Neural progenitor cell (in vitro differentiated cells): ENCODE measurements around the gene C5AR2. TPM values are rescaled to one million over a fixed set of nuclear protein-coding genes. Genes with fewer than 3 reads are reported as not detected.

Experiments used
- DNase-seq: peaks from one replicate; pipeline ENCODE4 v3.0.0-alpha.2; 2016; ENCODE audit warnings: low spot score
- H2AFZ ChIP-seq: fragments of 200-600 bp; sonication (generic); replicated peaks from 2 replicates; pipeline ENCODE4 v1.6.1; 2016; ENCODE audit warnings: antibody characterized with exemption
- H3F3A ChIP-seq: fragments of 200-600 bp; sonication (generic); 2 replicates; pipeline ENCODE4 v1.6.1; 2016; ENCODE audit warnings: antibody characterized with exemption, low read depth
- H3K27ac ChIP-seq: fragments of 200-600 bp; sonication (generic); 2 replicates; pipeline ENCODE4 v1.5.1; 2016; ENCODE audit warnings: mild to moderate bottlenecking
- H3K27me3 ChIP-seq: fragments of 200-600 bp; sonication (generic); 2 replicates; pipeline ENCODE4 v1.6.1; 2016; ENCODE audit warnings: mild to moderate bottlenecking, moderate library complexity
- H3K36me3 ChIP-seq: fragments of 200-600 bp; sonication (generic); 2 replicates; pipeline ENCODE4 v1.5.1; 2016
- H3K4me1 ChIP-seq: fragments of 200-600 bp; sonication (generic); 2 replicates; pipeline ENCODE4 v1.6.1; 2016; ENCODE audit warnings: mixed run types
- H3K4me2 ChIP-seq: fragments of 200-600 bp; sonication (generic); 2 replicates; pipeline ENCODE4 v1.6.1; 2016
- H3K4me3 ChIP-seq: fragments of 200-600 bp; sonication (generic); 2 replicates; pipeline ENCODE4 v1.5.1; 2016
- H3K79me2 ChIP-seq: fragments of 200-600 bp; sonication (generic); 2 replicates; pipeline ENCODE4 v1.6.1; 2016; ENCODE audit warnings: low read depth
- H3K9ac ChIP-seq: fragments of 200-600 bp; sonication (generic); 2 replicates; pipeline ENCODE4 v1.6.1; 2016
- H3K9me3 ChIP-seq: fragments of 200-600 bp; sonication (generic); 2 replicates; pipeline ENCODE4 v1.5.1; 2016; ENCODE audit warnings: low read depth
- H4K20me1 ChIP-seq: fragments of 200-600 bp; sonication (generic); 2 replicates; pipeline ENCODE4 v1.6.1; 2016; ENCODE audit warnings: low read depth
- H3K27ac Mint-ChIP-seq: 3 replicates; pipeline ENCODE4 v1.8.0; 2021; ENCODE audit warnings: mixed read lengths
- H3K27me3 Mint-ChIP-seq: 2 replicates; pipeline ENCODE4 v1.8.0; 2022; ENCODE audit warnings: low read depth, mild to moderate bottlenecking, inconsistent platforms, moderate library complexity, mixed read lengths; ENCODE audit not compliant: insufficient read depth
- H3K36me3 Mint-ChIP-seq: 3 replicates; pipeline ENCODE4 v1.8.0; 2021; ENCODE audit warnings: mixed read lengths
- H3K4me1 Mint-ChIP-seq: 3 replicates; pipeline ENCODE4 v1.8.0; 2021; ENCODE audit warnings: mixed read lengths
- H3K4me3 Mint-ChIP-seq: 3 replicates; pipeline ENCODE4 v1.8.0; 2021; ENCODE audit warnings: mild to moderate bottlenecking, moderate library complexity, mixed read lengths
- H3K9me3 Mint-ChIP-seq: 3 replicates; pipeline ENCODE4 v1.8.0; 2020; ENCODE audit warnings: mixed read lengths
- EZH2 ChIP-seq: fragments of 200-600 bp; sonication (generic); IDR thresholded peaks from 2 replicates; pipeline ENCODE4 v1.6.1; 2017; ENCODE audit warnings: antibody characterized with exemption, mild to moderate bottlenecking, moderate library complexity
- EZH2phosphoT487 ChIP-seq: fragments of 200-600 bp; sonication (generic); IDR thresholded peaks from 2 replicates; pipeline ENCODE4 v1.6.1; 2017; ENCODE audit warnings: antibody characterized with exemption
- total RNA-seq: library from RNA; depleted of rRNA; stranded (reverse); fragments of >200 nt; gene quantifications from 2 replicates; pipeline ENCODE4 v1.2.3, GENCODE V29; 2015; ENCODE audit warnings: low replicate concordance
- TF ChIP-seq, protein P1 (sequence below): fragments of 200-600 bp; sonication (generic); IDR thresholded peaks from 2 replicates; pipeline ENCODE4 v1.5.1; 2017; ENCODE audit warnings: antibody characterized with exemption, mild to moderate bottlenecking

The C5AR2 gene
- total RNA-seq, 1 donor from 2014 or later = not detected

DNA sequence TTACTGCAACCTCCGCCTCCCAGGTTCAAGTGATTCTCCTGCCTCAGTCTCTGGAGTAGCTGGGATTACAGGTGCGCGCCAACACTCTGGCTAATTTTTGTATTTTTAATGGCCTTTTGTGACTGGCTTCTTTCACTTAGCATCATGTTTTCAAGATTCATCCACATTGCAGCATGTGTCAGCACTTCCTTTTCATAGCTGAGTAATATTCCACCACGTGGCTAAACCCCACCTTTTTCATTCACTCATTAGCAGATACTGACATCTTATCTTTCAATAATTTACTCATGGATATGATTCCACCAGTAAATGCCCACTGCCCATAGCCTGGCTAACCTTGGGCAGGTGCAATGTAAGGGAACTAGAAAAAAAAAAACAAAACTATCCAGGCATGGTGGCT, 15.5 kb upstream of the C5AR2 start:
- Histone ChIP-seq H2AFZ (no peak overlapping the region), H3K4me3 (no peak overlapping the region), H3K36me3 (no peaks in the 10 kb centered on the region), H3K79me2 (no peaks in the 10 kb centered on the region), H3K4me1 (no peaks in the 10 kb centered on the region), H3K4me2 (no peak overlapping the region), H4K20me1 (no peaks in the 10 kb centered on the region), H3K9me3 (no peaks in the 10 kb centered on the region), H3K9ac (no peak overlapping the region), H3F3A (no peaks in the 10 kb centered on the region), H3K27ac (no peak overlapping the region), H3K27me3 (no peaks in the 10 kb centered on the region)
- no peaks in the 10 kb centered on the region for H3K9me3 Mint-ChIP-seq
- DNase-seq = no peak
- no peak overlapping the region for H3K4me3 Mint-ChIP-seq
- no peaks in the 10 kb centered on the region for H3K36me3 Mint-ChIP-seq
- H3K27ac Mint-ChIP-seq = no peak overlapping the region
- H3K27me3 Mint-ChIP-seq = peaks cover 9% of the 10 kb centered on the region
- no peaks in the 10 kb centered on the region for H3K4me1 Mint-ChIP-seq
- TF ChIP-seq, protein P1, sequence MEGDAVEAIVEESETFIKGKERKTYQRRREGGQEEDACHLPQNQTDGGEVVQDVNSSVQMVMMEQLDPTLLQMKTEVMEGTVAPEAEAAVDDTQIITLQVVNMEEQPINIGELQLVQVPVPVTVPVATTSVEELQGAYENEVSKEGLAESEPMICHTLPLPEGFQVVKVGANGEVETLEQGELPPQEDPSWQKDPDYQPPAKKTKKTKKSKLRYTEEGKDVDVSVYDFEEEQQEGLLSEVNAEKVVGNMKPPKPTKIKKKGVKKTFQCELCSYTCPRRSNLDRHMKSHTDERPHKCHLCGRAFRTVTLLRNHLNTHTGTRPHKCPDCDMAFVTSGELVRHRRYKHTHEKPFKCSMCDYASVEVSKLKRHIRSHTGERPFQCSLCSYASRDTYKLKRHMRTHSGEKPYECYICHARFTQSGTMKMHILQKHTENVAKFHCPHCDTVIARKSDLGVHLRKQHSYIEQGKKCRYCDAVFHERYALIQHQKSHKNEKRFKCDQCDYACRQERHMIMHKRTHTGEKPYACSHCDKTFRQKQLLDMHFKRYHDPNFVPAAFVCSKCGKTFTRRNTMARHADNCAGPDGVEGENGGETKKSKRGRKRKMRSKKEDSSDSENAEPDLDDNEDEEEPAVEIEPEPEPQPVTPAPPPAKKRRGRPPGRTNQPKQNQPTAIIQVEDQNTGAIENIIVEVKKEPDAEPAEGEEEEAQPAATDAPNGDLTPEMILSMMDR = no peak
- TF ChIP-seq EZH2 (no peak), EZH2phosphoT487 (no peak)

DNA sequence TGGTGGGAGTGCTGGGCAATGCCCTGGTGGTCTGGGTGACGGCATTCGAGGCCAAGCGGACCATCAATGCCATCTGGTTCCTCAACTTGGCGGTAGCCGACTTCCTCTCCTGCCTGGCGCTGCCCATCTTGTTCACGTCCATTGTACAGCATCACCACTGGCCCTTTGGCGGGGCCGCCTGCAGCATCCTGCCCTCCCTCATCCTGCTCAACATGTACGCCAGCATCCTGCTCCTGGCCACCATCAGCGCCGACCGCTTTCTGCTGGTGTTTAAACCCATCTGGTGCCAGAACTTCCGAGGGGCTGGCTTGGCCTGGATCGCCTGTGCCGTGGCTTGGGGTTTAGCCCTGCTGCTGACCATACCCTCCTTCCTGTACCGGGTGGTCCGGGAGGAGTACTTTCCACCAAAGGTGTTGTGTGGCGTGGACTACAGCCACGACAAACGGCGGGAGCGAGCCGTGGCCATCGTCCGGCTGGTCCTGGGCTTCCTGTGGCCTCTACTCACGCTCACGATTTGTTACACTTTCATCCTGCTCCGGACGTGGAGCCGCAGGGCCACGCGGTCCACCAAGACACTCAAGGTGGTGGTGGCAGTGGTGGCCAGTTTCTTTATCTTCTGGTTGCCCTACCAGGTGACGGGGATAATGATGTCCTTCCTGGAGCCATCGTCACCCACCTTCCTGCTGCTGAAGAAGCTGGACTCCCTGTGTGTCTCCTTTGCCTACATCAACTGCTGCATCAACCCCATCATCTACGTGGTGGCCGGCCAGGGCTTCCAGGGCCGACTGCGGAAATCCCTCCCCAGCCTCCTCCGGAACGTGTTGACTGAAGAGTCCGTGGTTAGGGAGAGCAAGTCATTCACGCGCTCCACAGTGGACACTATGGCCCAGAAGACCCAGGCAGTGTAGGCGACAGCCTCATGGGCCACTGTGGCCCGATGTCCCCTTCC, 11.8 kb upstream of the C5AR2 start:
- Histone ChIP-seq H3K4me3 (no peak overlapping the region), H3K79me2 (no peaks in the 10 kb centered on the region), H3F3A (no peaks in the 10 kb centered on the region), H3K4me1 (no peaks in the 10 kb centered on the region), H3K27me3 (no peaks in the 10 kb centered on the region), H3K36me3 (no peaks in the 10 kb centered on the region), H3K4me2 (no peak overlapping the region), H3K9ac (no peak overlapping the region), H3K9me3 (no peaks in the 10 kb centered on the region), H3K27ac (no peak overlapping the region), H4K20me1 (no peaks in the 10 kb centered on the region), H2AFZ (no peak overlapping the region)
- Mint-ChIP-seq H3K36me3 (no peaks in the 10 kb centered on the region), H3K27me3 (peaks cover 10% of the 10 kb centered on the region), H3K9me3 (peaks cover 2% of the 10 kb centered on the region), H3K4me1 (no peaks in the 10 kb centered on the region), H3K4me3 (no peak overlapping the region), H3K27ac (peak overlapping the region; percentile 53)
- DNase-seq = no peak
- TF ChIP-seq, protein P1 = no peak
- TF ChIP-seq EZH2phosphoT487 = no peak
- no peak for TF ChIP-seq EZH2

DNA sequence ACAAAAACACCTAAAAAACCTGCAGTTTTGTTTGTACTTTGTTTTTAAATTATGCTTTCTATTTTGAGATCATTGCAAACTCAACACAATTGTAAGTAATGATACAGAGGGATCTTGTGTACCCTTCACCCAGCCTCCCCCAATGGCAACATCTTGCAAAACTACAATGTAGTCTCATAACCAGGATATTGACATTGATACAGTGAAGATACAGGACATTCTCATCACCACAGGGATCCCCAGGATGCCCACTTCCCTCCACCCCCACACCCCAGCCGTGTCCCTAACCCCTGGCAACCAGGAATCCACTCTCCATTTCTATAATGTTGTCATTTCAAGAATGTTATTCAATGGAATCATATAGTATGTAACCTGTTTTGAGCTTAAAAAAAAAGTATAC, 10.3 kb upstream of the C5AR2 start:
- Mint-ChIP-seq H3K27me3 (peaks cover 9% of the 10 kb centered on the region), H3K9me3 (peaks cover 2% of the 10 kb centered on the region), H3K27ac (no peak overlapping the region), H3K4me3 (no peak overlapping the region), H3K36me3 (no peaks in the 10 kb centered on the region), H3K4me1 (no peaks in the 10 kb centered on the region)
- H3K9ac ChIP-seq = no peak overlapping the region
- no peak overlapping the region for H3K27ac ChIP-seq
- no peaks in the 10 kb centered on the region for H3F3A ChIP-seq
- no peaks in the 10 kb centered on the region for H3K4me1 ChIP-seq
- H4K20me1 ChIP-seq = no peaks in the 10 kb centered on the region
- no peaks in the 10 kb centered on the region for H3K9me3 ChIP-seq
- no peaks in the 10 kb centered on the region for H3K79me2 ChIP-seq
- no peak overlapping the region for H3K4me2 ChIP-seq
- no peak overlapping the region for H2AFZ ChIP-seq
- H3K36me3 ChIP-seq = no peaks in the 10 kb centered on the region
- no peak overlapping the region for H3K4me3 ChIP-seq
- H3K27me3 ChIP-seq = no peaks in the 10 kb centered on the region
- TF ChIP-seq, protein P1 = no peak
- TF ChIP-seq EZH2phosphoT487 = no peak
- no peak for TF ChIP-seq EZH2
- no peak for DNase-seq
